GM23338 (cell line): ENCODE data around the gene GALNT1. TPM values are rescaled to one million over a fixed set of nuclear protein-coding genes. Genes with fewer than 3 reads are reported as not detected.
A peak's percentile ranks its signal among the peaks of the same experiment; 100 is the strongest.

Source experiments
- ATAC-seq: fragments of 200-7000 bp; cut with Tn5 transposase; 3 replicates; pipeline ENCODE4 v1.9.1; 2020
- DNase-seq: peaks from one replicate; pipeline ENCODE4 v3.0.0-alpha.2; 2015; ENCODE audit warnings: low spot score
- H2AFZ ChIP-seq: fragments of 200-600 bp; sonication (generic); 2 replicates; pipeline ENCODE4 v1.8.0; 2016; ENCODE audit warnings: antibody characterized with exemption, mild to moderate bottlenecking, moderate library complexity
- H3F3A ChIP-seq: fragments of 200-600 bp; sonication (generic); replicated peaks from 2 replicates; pipeline ENCODE4 v1.8.0; 2017; ENCODE audit warnings: antibody characterized with exemption, mixed run types, low read depth
- H3K27ac ChIP-seq: fragments of 200-600 bp; sonication (generic); 2 replicates; pipeline ENCODE4 v1.6.1; 2016; ENCODE audit warnings: low read depth
- H3K27me3 ChIP-seq: fragments of 200-600 bp; sonication (generic); 2 replicates; pipeline ENCODE4 v1.8.0; 2016; ENCODE audit warnings: mild to moderate bottlenecking, mixed run types, moderate library complexity; ENCODE audit not compliant: insufficient read depth
- H3K36me3 ChIP-seq: fragments of 200-600 bp; sonication (generic); 2 replicates; pipeline ENCODE4 v1.8.0; 2016; ENCODE audit warnings: mild to moderate bottlenecking; ENCODE audit not compliant: insufficient read depth
- H3K4me1 ChIP-seq: fragments of 200-600 bp; sonication (generic); 2 replicates; pipeline ENCODE4 v1.8.0; 2016; ENCODE audit warnings: mild to moderate bottlenecking, moderate library complexity; ENCODE audit not compliant: insufficient read depth
- H3K4me2 ChIP-seq: fragments of 200-600 bp; sonication (generic); 2 replicates; pipeline ENCODE4 v1.7.1; 2017; ENCODE audit warnings: mixed run types
- H3K4me3 ChIP-seq: fragments of 200-600 bp; sonication (generic); 2 replicates; pipeline ENCODE4 v1.6.1; 2016; ENCODE audit warnings: mixed run types
- H3K79me2 ChIP-seq: fragments of 200-600 bp; sonication (generic); replicated peaks from 2 replicates; pipeline ENCODE4 v1.8.0; 2017; ENCODE audit warnings: mild to moderate bottlenecking; ENCODE audit not compliant: insufficient read depth
- H3K9me2 ChIP-seq: fragments of 200-600 bp; sonication (generic); 2 replicates; pipeline ENCODE4 v1.8.0; 2017; ENCODE audit not compliant: insufficient read depth
- H4K20me1 ChIP-seq: fragments of 200-600 bp; sonication (generic); replicated peaks from 2 replicates; pipeline ENCODE4 v1.8.0; 2017; ENCODE audit warnings: mild to moderate bottlenecking; ENCODE audit not compliant: insufficient read depth
- H3K27ac Mint-ChIP-seq: 2 replicates; pipeline ENCODE4 v1.8.0; 2020; ENCODE audit warnings: inconsistent platforms, mild to moderate bottlenecking, moderate library complexity, mixed read lengths
- H3K27me3 Mint-ChIP-seq: 3 replicates; pipeline ENCODE4 v1.8.0; 2022; ENCODE audit warnings: low read depth, mild to moderate bottlenecking, moderate library complexity, mixed read lengths, inconsistent platforms; ENCODE audit not compliant: insufficient read depth, poor library complexity
- H3K36me3 Mint-ChIP-seq: 3 replicates; pipeline ENCODE4 v1.8.0; 2021; ENCODE audit warnings: low read depth, mild to moderate bottlenecking, inconsistent platforms, moderate library complexity, mixed read lengths
- H3K4me1 Mint-ChIP-seq: 3 replicates; pipeline ENCODE4 v1.8.0; 2020; ENCODE audit warnings: mild to moderate bottlenecking, inconsistent platforms, mixed read lengths
- H3K4me3 Mint-ChIP-seq: 3 replicates; pipeline ENCODE4 v1.8.0; 2021; ENCODE audit warnings: moderate library complexity, mild to moderate bottlenecking, inconsistent platforms, mixed read lengths
- H3K9me3 Mint-ChIP-seq: 3 replicates; pipeline ENCODE4 v1.8.0; 2020; ENCODE audit warnings: moderate library complexity, mild to moderate bottlenecking, inconsistent platforms, mixed read lengths
- POLR2AphosphoS5 ChIP-seq: IDR thresholded peaks from 2 replicates; pipeline ENCODE4 v1.6.1; 2016; ENCODE audit warnings: antibody characterized with exemption, low read depth
- STAT1 ChIP-seq: IDR thresholded peaks from one replicate; pipeline ENCODE4 v1.6.1; 2016; ENCODE audit warnings: antibody characterized with exemption; ENCODE audit not compliant: unreplicated experiment
- ZNF331 ChIP-seq: fragments of 250-450 bp; sonication (Bioruptor Pico); IDR thresholded peaks from 2 replicates; pipeline ENCODE4 v1.5.0; 2020; ENCODE audit warnings: low read depth, mild to moderate bottlenecking, moderate library complexity
- polyA plus RNA-seq: library from polyadenylated mRNA; unstranded; fragments of >200 nt; fragmentation: Nextera tagmentation; extraction: Ambion mirVana; gene quantifications from 2 replicates; pipeline ENCODE4 v1.2.1, GENCODE V29; 2016
- total RNA-seq: library from RNA; depleted of rRNA; stranded (reverse); fragments of >200 nt; shearing (Covaris generic); gene quantifications from 2 replicates; pipeline ENCODE4 v1.2.3, GENCODE V29; 2014
- TF ChIP-seq, protein P1 (sequence below), 2 experiments: fragments of 200-600 bp in 1 of 2; sonication (generic) in 1 of 2; conservative IDR thresholded peaks; 2 replicates each; pipeline versions ENCODE4 v1.5.1 to v1.6.1; 2016 to 2017; ENCODE audit warnings: antibody characterized with exemption in 2 of 2, low read depth in 2 of 2, mild to moderate bottlenecking in 2 of 2, moderate library complexity in 1 of 2
- TF ChIP-seq, protein P2 (sequence below): fragments of 250-450 bp; sonication (Bioruptor Pico); IDR thresholded peaks from 2 replicates; pipeline ENCODE4 v1.5.0; 2020; ENCODE audit warnings: mild to moderate bottlenecking, moderate library complexity

The GALNT1 gene
- total and polyA plus RNA-seq, 2 experiments from 2014 or later = 37.4 to 60.8 TPM

DNA sequence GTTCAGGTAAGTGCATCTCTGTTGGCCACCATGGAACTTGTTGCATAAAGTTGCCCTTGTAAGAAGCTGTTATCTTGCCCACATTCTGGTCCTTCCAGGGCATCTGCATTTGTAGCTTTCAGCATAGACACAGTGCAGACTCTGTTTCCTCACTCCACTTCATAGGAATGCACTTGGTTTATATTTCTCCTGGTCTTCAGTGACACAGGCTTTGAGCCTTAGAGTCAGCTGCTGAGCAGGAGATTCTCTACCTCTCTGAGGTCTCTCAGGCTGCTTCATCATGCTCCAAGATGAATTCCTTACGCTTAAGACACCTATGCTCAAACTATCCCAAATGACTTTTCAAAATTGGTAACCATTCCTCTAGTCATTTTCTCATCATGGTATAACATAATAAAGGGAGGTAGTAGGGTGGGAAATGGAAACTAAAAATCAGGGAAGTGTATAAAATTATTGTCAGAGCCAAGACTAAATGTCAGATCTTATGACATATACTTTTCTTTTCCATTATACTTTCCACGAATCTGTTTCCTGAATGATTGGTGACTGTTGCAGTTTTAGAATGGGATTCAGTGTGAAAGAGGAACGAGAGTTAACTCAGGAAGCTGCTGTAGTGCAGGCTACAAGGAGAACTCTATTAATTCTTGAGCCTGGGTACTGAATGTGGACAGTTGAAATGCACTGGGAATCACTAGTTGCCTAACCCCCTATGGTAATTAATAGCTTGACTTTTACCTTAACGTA lies 72.0 kb downstream of the GALNT1 start (continued):
- TF ChIP-seq, protein P1, sequence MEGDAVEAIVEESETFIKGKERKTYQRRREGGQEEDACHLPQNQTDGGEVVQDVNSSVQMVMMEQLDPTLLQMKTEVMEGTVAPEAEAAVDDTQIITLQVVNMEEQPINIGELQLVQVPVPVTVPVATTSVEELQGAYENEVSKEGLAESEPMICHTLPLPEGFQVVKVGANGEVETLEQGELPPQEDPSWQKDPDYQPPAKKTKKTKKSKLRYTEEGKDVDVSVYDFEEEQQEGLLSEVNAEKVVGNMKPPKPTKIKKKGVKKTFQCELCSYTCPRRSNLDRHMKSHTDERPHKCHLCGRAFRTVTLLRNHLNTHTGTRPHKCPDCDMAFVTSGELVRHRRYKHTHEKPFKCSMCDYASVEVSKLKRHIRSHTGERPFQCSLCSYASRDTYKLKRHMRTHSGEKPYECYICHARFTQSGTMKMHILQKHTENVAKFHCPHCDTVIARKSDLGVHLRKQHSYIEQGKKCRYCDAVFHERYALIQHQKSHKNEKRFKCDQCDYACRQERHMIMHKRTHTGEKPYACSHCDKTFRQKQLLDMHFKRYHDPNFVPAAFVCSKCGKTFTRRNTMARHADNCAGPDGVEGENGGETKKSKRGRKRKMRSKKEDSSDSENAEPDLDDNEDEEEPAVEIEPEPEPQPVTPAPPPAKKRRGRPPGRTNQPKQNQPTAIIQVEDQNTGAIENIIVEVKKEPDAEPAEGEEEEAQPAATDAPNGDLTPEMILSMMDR (conservative IDR thresholded peaks at IDR 0.05; ENCODE audit: low read depth in 2 of 2) = no peak

DNA sequence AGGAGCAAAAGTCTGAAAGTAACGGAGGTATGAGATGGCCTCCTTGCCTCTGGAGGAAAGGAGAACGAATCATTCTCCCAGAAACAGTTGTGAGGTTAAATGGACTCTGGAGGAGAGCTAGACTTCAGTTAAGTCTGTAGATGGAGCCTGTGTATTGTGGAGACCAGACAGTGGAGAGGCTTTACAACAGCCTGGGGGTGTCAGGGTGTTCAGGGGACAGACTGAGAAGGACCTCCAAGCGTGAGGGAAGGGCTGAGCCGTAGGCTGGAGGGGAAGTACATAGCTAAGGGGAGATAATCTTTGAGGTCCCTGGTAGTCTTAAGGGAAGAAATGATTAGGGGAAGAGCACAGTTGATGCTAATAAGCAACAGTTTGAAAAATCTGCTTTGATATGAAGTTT lies 76.6 kb downstream of the GALNT1 start:
- Histone ChIP-seq H3F3A (no peaks in the 10 kb centered on the region), H3K4me2 (no peak overlapping the region), H3K36me3 (no peaks in the 10 kb centered on the region), H4K20me1 (no peaks in the 10 kb centered on the region), H3K9me2 (no peaks in the 10 kb centered on the region), H3K4me3 (no peak overlapping the region), H3K79me2 (no peaks in the 10 kb centered on the region), H2AFZ (no peak overlapping the region), H3K27me3 (no peaks in the 10 kb centered on the region), H3K27ac (no peak overlapping the region), H3K4me1 (peaks cover 36% of the 10 kb centered on the region)
- Mint-ChIP-seq H3K27ac (no peak overlapping the region), H3K27me3 (no peaks in the 10 kb centered on the region), H3K36me3 (peaks cover 4% of the 10 kb centered on the region; the same call in 1 of the 3 replicates), H3K4me3 (no peak overlapping the region), H3K4me1 (peaks cover 32% of the 10 kb centered on the region), H3K9me3 (no peaks in the 10 kb centered on the region)
- TF ChIP-seq ZNF331 (CRISPR knock-in tag) (no peak), POLR2AphosphoS5 (no peak), STAT1 (no peak)
- TF ChIP-seq, protein P2, sequence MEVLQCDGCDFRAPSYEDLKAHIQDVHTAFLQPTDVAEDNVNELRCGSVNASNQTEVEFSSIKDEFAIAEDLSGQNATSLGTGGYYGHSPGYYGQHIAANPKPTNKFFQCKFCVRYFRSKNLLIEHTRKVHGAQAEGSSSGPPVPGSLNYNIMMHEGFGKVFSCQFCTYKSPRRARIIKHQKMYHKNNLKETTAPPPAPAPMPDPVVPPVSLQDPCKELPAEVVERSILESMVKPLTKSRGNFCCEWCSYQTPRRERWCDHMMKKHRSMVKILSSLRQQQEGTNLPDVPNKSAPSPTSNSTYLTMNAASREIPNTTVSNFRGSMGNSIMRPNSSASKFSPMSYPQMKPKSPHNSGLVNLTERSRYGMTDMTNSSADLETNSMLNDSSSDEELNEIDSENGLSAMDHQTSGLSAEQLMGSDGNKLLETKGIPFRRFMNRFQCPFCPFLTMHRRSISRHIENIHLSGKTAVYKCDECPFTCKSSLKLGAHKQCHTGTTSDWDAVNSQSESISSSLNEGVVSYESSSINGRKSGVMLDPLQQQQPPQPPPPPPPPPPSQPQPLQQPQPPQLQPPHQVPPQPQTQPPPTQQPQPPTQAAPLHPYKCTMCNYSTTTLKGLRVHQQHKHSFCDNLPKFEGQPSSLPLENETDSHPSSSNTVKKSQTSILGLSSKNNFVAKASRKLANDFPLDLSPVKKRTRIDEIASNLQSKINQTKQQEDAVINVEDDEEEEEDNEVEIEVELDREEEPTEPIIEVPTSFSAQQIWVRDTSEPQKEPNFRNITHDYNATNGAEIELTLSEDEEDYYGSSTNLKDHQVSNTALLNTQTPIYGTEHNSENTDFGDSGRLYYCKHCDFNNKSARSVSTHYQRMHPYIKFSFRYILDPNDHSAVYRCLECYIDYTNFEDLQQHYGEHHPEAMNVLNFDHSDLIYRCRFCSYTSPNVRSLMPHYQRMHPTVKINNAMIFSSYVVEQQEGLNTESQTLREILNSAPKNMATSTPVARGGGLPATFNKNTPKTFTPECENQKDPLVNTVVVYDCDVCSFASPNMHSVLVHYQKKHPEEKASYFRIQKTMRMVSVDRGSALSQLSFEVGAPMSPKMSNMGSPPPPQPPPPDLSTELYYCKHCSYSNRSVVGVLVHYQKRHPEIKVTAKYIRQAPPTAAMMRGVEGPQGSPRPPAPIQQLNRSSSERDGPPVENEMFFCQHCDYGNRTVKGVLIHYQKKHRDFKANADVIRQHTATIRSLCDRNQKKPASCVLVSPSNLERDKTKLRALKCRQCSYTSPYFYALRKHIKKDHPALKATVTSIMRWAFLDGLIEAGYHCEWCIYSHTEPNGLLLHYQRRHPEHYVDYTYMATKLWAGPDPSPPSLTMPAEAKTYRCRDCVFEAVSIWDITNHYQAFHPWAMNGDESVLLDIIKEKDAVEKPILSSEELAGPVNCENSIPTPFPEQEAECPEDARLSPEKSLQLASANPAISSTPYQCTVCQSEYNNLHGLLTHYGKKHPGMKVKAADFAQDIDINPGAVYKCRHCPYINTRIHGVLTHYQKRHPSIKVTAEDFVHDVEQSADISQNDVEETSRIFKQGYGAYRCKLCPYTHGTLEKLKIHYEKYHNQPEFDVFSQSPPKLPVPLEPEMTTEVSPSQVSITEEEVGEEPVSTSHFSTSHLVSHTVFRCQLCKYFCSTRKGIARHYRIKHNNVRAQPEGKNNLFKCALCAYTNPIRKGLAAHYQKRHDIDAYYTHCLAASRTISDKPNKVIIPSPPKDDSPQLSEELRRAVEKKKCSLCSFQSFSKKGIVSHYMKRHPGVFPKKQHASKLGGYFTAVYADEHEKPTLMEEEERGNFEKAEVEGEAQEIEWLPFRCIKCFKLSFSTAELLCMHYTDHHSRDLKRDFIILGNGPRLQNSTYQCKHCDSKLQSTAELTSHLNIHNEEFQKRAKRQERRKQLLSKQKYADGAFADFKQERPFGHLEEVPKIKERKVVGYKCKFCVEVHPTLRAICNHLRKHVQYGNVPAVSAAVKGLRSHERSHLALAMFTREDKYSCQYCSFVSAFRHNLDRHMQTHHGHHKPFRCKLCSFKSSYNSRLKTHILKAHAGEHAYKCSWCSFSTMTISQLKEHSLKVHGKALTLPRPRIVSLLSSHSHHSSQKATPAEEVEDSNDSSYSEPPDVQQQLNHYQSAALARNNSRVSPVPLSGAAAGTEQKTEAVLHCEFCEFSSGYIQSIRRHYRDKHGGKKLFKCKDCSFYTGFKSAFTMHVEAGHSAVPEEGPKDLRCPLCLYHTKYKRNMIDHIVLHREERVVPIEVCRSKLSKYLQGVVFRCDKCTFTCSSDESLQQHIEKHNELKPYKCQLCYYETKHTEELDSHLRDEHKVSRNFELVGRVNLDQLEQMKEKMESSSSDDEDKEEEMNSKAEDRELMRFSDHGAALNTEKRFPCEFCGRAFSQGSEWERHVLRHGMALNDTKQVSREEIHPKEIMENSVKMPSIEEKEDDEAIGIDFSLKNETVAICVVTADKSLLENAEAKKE (CRISPR knock-in tag) = no peak
- TF ChIP-seq, protein P1 (conservative IDR thresholded peaks at IDR 0.05; ENCODE audit: low read depth in 2 of 2) = 0 out of 4 replicates have a peak, but pooled peaks of 1 of the 2 experiments have one; percentile 5
- no peak for ATAC-seq
- no peak for DNase-seq
